Astrocyte (in vitro differentiated cells and primary cell): ENCODE results near the gene GP2.

Experiments used
- CTCF ChIP-seq: IDR thresholded peaks from 2 replicates; pipeline ENCODE4 v1.5.1; 2011; ENCODE audit warnings: low read depth, mild to moderate bottlenecking, inconsistent platforms, low read length, moderate library complexity; ENCODE audit not compliant: insufficient read depth
- EZH2 ChIP-seq: IDR thresholded peaks from 2 replicates; pipeline ENCODE4 v1.6.1; 2012; ENCODE audit warnings: mild to moderate bottlenecking, low read length, inconsistent platforms; ENCODE audit not compliant: insufficient read depth

DNA sequence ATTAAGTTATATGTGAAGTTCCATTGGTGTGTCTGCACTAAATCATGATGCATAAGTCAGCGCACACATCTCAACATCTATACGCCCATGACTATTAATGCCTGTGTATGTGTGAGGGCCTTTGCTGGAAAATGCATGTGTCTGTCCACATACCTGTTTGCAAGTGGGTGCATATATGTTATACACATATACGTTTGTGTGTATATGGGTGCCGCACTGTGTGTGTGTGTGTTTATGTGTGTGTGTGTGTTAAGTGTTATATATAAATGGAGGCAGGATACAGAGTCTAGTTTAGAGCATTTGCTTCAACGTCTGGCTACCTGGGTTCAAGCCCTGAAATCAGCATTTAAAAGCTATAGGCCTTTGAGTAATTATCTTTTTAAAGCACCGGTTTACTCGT, 19.5 kb downstream of the GP2 start:
- TF ChIP-seq CTCF, result no peak
- no peak for TF ChIP-seq EZH2
